Osteocyte (in vitro differentiated cells): ENCODE data around the gene SP9. TPM values are rescaled to one million over a fixed set of nuclear protein-coding genes. Genes with fewer than 3 reads are reported as not detected.

ENCODE experiments used
- DNase-seq: peaks from one replicate; pipeline ENCODE4 v3.0.0; 2021; ENCODE audit warnings: mixed read lengths; ENCODE audit not compliant: unreplicated experiment; ENCODE audit errors: extremely low spot score
- H3K27ac Mint-ChIP-seq: one replicate; pipeline ENCODE4 v1.8.0; 2021; ENCODE audit warnings: mild to moderate bottlenecking, mixed read lengths; ENCODE audit not compliant: unreplicated experiment
- H3K27me3 Mint-ChIP-seq: one replicate; pipeline ENCODE4 v1.8.0; 2021; ENCODE audit warnings: mixed read lengths; ENCODE audit not compliant: unreplicated experiment
- H3K36me3 Mint-ChIP-seq: one replicate; pipeline ENCODE4 v1.8.0; 2021; ENCODE audit warnings: mixed read lengths; ENCODE audit not compliant: unreplicated experiment
- H3K4me1 Mint-ChIP-seq: one replicate; pipeline ENCODE4 v1.8.0; 2021; ENCODE audit warnings: mixed read lengths; ENCODE audit not compliant: unreplicated experiment
- H3K4me3 Mint-ChIP-seq: one replicate; pipeline ENCODE4 v1.8.0; 2021; ENCODE audit warnings: mild to moderate bottlenecking, moderate library complexity, mixed read lengths; ENCODE audit not compliant: unreplicated experiment
- H3K9me3 Mint-ChIP-seq: one replicate; pipeline ENCODE4 v1.8.0; 2021; ENCODE audit warnings: mixed read lengths; ENCODE audit not compliant: unreplicated experiment
- total RNA-seq: library from RNA; stranded (reverse); gene quantifications from 2 replicates; pipeline ENCODE4 v1.2.1, GENCODE V29; 2021
- TF ChIP-seq, protein P1 (sequence below): fragments of 200-600 bp; sonication (generic); IDR thresholded peaks from 2 replicates; pipeline ENCODE4 v1.5.0; 2021; ENCODE audit warnings: antibody characterized with exemption, mild to moderate bottlenecking, moderate library complexity

SP9 gene
- total RNA-seq, 1 donor from 2014 or later: not detected

DNA sequence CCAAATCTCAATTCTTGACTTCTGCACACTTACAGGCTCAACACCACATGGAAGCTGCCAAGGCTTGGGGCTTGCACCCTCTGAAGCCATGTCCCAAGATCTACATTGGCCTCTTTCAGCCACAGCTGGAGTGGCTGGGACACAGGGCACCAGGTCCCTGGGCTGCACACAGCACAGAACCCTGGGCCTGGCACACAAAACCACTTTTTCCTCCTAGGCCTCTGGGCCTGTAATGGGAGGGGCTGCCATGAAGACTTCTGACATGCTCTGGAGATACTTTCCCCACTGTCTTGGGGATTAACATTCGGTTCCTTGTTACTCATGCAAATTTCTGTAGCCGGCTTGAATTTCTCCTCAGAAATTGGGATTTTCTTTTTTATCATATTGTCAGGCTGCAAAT lies 29.9 kb downstream of the SP9 start:
- Mint-ChIP-seq H3K36me3 (peaks cover 64% of the 10 kb centered on the region), H3K9me3 (peaks cover 9% of the 10 kb centered on the region), H3K27me3 (no peaks in the 10 kb centered on the region), H3K4me1 (peaks cover 8% of the 10 kb centered on the region), H3K27ac (no peak overlapping the region), H3K4me3 (no peak overlapping the region)
- TF ChIP-seq, protein P1, sequence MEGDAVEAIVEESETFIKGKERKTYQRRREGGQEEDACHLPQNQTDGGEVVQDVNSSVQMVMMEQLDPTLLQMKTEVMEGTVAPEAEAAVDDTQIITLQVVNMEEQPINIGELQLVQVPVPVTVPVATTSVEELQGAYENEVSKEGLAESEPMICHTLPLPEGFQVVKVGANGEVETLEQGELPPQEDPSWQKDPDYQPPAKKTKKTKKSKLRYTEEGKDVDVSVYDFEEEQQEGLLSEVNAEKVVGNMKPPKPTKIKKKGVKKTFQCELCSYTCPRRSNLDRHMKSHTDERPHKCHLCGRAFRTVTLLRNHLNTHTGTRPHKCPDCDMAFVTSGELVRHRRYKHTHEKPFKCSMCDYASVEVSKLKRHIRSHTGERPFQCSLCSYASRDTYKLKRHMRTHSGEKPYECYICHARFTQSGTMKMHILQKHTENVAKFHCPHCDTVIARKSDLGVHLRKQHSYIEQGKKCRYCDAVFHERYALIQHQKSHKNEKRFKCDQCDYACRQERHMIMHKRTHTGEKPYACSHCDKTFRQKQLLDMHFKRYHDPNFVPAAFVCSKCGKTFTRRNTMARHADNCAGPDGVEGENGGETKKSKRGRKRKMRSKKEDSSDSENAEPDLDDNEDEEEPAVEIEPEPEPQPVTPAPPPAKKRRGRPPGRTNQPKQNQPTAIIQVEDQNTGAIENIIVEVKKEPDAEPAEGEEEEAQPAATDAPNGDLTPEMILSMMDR: no peak
- DNase-seq: no peak

DNA sequence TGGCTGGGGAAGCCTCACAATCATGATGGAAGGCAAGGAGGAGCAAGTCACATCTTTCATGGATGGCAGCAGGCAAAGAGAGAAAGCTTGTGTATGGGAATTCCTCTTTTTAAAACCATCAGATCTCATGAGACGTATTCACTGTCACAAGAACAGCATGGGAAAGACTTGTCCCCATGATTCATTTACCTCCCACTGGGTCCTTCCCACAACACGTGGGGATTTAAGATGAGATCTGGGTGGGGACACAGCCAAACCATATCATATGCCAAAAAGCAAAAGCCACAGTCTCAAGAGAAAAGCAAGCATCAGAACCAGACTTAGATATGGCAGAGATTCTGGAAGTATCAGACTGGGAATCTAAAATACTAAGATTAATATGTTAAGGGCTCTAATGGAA lies 30.8 kb downstream of the SP9 start:
- DNase-seq: no peak
- Mint-ChIP-seq H3K9me3 (peaks cover 9% of the 10 kb centered on the region), H3K36me3 (peaks cover 66% of the 10 kb centered on the region)

DNA sequence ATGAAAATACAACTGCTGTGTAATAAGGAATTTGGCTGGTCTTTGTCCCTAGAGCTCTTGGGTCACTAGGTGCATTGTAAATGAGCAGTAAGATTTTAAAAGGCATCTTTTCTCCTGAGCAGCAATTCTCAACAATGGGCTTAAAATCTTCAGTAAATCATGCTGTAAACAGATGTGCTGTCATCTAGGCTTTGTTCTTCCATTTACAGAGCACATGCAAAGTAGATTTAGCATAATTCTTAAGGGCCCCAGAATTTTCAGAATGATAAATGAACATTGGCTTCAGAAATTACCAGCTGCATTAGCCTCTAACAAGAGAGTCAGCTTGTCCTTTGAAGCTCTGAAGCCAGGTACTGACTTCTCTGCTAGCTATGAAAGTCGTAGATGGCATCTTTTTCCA lies 33.9 kb downstream of the SP9 start:
- Mint-ChIP-seq H3K4me1 (peaks cover 8% of the 10 kb centered on the region), H3K27ac (no peak overlapping the region), H3K9me3 (peaks cover 9% of the 10 kb centered on the region), H3K36me3 (peaks cover 65% of the 10 kb centered on the region), H3K4me3 (no peak overlapping the region), H3K27me3 (no peaks in the 10 kb centered on the region)
- no peak for DNase-seq
- TF ChIP-seq, protein P1: no peak

More for the DNA sequence above, 30.8 kb downstream of the SP9 start:
- Mint-ChIP-seq H3K4me3 (no peak overlapping the region), H3K4me1 (peaks cover 8% of the 10 kb centered on the region), H3K27ac (no peak overlapping the region), H3K27me3 (no peaks in the 10 kb centered on the region)
- TF ChIP-seq, protein P1: no peak

DNA sequence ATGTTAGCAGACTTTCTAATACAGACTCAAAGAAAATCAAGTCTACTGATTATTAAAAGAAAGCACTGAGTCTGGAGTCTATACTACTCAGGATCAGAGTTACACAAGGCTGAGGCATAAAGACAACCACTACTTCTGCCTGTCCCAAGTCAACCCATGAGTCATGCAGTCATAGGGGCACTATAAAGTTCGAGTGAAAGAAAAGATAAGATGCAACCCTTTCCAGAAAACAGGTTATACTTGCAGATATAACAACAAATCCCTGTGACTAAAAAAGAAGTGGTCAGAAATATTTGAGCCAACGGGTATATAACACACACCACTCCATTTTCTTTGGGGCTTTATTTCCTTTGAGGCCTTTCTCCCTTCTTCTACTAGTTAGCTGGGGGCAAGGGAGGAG lies 42.2 kb downstream of the SP9 start:
- DNase-seq: no peak
- TF ChIP-seq, protein P1: no peak
- Mint-ChIP-seq H3K36me3 (peaks cover 49% of the 10 kb centered on the region), H3K9me3 (no peaks in the 10 kb centered on the region), H3K4me3 (no peak overlapping the region), H3K27ac (no peak overlapping the region), H3K4me1 (no peaks in the 10 kb centered on the region), H3K27me3 (no peaks in the 10 kb centered on the region)

DNA sequence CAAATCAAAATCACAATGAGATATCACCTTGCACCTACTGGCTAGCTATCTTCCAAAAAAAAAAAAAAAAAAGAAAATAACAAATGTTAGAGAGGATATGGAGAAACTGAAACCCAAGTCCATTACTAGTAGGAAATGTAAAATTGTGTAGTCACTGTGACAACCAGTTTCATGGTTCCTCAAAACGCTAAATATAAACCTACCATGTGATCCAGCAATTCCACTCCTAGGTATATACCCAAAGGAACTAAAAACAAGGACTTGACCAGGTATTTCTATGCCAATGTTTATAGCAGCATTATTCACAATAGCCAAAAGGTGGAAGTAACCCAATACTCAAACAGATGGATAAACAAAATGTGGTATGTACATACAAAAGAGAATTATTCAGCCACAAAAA lies 49.0 kb downstream of the SP9 start:
- H3K27ac Mint-ChIP-seq: no peak overlapping the region
- TF ChIP-seq, protein P1: no peak
- peaks cover 37% of the 10 kb centered on the region for H3K36me3 Mint-ChIP-seq
- no peaks in the 10 kb centered on the region for H3K9me3 Mint-ChIP-seq
- no peaks in the 10 kb centered on the region for H3K27me3 Mint-ChIP-seq
- H3K4me3 Mint-ChIP-seq: no peak overlapping the region
- no peak for DNase-seq
- no peaks in the 10 kb centered on the region for H3K4me1 Mint-ChIP-seq
